Body of pancreas (tissue), 4 donors: Measurements from ENCODE around the gene ZNF507.

Source experiments
- CTCF ChIP-seq, 7 experiments: fragments of 450-650 bp in 4 of 7; fragments of 200-600 bp in 3 of 7; sonication (generic) in 3 of 7; IDR thresholded peaks; one replicate each; pipeline ENCODE4 v1.5.1; 2016 to 2019; ENCODE audit warnings: antibody characterized with exemption in 7 of 7
- POLR2A ChIP-seq, 3 donors: fragments of 450-650 bp; IDR thresholded peaks; one replicate each; pipeline ENCODE4 v1.6.1; 2016; ENCODE audit warnings: antibody characterized with exemption in 3 of 3, mild to moderate bottlenecking in 2 of 3

GRCh38 chr19:32303193-32303592 lies 42.2 kb upstream of the ZNF507 start:
- TF ChIP-seq CTCF (IDR thresholded peaks at IDR 0.05): no peak
- TF ChIP-seq POLR2A (IDR thresholded peaks at IDR 0.05): no peak
